HG02981 (cell line): Measurements from ENCODE around the gene PDE4D.

Experiments used
- ATAC-seq: cut with Tn5 transposase; IDR thresholded peaks from one replicate; pipeline ENCODE4 v1.9.1; 2021; ENCODE audit warnings: mild to moderate bottlenecking, moderate library complexity; ENCODE audit not compliant: unreplicated experiment

Gene PDE4D

DNA sequence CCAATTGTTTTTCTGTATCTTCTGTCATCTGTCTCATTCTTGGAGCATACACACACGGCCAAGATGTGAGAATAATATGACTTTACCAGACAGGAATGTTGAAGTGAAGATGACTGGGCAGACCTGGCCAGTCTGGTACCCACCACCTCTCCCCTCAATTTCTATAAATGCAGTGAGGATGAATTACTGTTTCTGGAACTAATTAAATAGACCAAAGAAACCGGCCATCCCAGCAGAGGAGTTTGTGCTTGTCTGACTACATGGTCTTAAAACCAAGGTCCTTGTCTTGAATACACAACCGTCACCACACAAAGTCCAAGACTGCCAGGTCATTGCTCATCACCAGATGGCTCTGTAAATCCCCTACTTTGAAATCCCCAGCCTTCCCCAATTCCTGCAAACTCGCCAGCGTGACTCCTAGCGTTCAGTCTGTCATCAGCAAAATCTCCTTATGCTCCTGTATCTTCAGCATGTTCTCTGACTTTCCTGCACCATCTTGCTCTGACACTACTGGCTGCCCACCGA lies 147.2 kb downstream of the PDE4D start:
- ATAC-seq: no peak

- no peak for ATAC-seq
Measured at GRCh38 chr5:59745415-59745863, 148.1 kb downstream of the PDE4D start.

DNA sequence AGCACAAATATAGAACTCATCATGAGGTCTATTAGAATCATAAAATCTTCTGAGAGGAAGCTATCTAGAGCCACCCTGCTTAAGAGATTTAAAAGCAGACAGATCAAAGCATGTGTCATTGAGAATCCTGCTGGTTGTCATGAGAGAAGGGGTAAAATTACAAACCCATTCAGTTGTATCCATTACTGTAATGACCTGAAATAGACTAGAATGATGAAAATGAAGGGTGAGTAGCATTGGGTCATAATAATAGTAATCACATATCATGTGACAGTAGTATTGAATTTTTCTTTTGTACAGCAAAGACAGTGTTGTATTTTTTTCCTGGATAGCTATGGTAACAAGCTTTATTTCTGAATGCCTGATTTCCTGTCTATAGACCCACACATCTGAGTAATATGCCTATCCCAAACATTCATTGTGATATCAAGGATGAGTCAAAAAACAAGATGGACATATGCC lies 149.0 kb downstream of the PDE4D start:
- ATAC-seq: no peak

DNA sequence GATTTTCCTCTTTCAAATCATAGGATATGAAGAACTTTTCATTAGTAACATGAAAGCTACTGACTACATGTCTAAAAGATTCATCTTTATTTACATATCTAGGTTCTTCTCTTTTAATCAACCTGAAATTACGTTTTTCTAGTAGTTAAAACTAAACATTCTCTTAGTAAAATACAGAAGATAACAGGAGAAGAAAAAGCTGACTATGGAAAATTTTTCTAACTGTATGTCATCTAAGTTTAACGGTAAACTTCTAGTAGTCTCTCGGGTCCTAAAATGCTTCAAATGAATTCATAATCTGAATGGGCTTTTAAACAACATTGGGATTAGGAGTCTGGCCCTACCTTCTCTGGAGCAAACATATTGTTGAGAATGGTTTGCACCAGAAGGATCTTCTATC lies 151.9 kb downstream of the PDE4D start:
- no peak for ATAC-seq

DNA sequence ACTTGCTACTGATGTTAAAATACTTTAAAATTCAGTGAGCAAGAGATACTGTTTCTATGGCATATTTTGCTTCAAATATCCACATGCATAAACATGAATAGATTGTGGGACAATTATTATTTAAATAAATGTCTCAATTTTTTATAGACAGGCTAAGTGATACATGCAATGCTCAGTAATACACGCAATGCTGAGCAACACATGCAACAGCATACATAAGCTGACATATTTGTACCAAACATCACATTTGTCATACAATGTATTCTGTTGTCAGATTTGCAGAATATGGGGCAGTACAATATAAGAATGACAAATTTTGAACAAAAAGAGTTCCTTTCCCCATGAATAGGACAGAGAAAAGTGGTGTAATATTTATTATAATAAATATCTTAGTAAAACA lies 155.5 kb downstream of the PDE4D start:
- ATAC-seq: no peak

DNA sequence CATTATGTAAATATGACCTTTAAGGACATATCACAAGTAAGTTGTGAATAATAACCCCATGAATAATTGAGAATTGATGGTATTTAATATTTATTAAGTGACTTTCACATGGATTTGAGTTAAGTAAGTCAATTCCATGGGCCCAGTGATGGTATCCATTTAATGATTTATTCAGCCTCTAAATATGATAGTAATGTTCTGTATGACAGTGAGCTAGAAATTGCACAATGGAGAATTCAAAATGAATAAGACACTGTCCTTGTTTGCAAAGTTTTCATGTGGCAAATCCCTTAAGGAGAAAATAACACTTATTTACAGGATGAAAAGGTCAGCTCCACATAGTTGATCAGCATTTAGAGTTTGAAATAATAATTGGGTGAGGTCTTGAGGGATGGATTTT lies 160.7 kb downstream of the PDE4D start:
- no peak for ATAC-seq

DNA sequence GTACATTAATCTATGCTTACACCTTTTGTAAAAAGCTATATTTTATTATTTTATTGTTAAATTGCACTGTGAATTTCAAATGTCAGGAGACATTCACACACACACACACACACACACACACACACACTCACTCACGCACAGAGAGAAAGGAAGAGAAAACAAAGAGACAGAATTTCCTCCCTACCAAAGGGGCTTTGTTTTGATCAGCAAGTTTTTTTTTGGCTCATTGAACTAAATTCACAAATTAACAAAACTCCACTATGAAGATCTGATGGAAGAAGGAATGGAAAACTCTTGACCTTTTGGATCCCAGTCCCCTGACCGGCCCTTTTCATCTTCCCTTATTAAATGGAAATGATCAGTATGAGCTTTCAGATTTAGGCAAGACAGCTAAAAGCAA lies 161.2 kb downstream of the PDE4D start:
- ATAC-seq: no peak

DNA sequence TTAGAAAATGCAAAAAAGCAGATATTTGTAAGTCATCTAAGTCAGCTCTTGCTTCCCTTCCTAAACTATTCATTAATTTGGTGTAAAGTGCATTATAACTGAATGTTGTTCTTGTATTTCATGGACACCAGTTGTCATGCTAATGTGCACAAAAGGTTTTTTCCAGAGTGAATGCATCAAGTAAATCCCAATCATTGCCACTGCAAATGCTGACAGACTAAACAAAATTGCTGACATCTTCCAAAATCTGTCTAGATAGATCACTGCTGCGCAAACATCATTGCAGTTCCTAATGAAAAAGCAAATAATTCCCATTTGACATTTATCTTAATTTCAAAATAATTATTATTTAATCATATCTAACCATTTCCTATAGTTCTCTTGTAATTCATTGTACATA lies 161.7 kb downstream of the PDE4D start:
- no peak for ATAC-seq

- no peak for ATAC-seq
Measured at GRCh38 chr5:59729820-59730219, 163.7 kb downstream of the PDE4D start.

- no peak for ATAC-seq
Measured at GRCh38 chr5:59729357-59729756, 164.2 kb downstream of the PDE4D start.

DNA sequence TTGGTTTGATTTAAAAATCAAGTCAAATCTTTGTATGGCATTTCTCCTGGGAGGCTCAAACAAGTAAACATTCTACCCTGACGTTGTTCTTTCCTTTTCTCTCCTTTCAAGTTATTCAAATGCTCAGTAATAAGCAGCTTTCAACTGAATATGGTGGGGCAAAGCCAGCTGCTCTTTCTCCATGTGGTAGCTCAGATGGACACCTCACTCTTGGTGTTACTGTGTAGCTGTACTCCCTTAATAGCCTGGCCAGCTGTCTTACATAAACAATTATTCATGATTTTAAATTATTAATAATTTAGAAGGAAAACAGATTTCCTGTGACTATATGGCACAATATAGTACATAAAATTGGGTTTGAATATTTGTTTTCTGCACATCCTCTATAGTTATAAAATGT lies 165.2 kb downstream of the PDE4D start:
- ATAC-seq: no peak

- ATAC-seq: no peak
Measured at GRCh38 chr5:59727186-59727585, 166.3 kb downstream of the PDE4D start.

DNA sequence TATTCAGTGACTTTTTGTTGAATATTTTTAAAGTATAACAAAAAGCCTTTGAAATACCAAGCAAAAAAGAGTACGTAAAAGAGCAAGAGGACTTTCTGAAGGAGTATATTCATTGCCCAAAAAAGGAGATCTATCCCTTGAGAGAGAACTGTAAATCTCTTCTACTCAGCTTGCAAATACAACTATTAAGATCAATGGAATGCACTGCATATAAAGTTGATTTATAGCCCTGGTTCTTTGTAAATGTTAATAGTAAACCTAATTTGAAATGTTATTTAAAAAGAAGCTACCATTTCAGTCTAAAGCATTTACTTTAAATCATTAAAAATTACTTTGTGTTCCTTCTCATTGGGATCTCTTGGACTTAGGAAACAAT lies 168.1 kb downstream of the PDE4D start:
- ATAC-seq: no peak

GRCh38 chr5:59724482-59725391 lies 168.8 kb downstream of the PDE4D start:
- ATAC-seq: peak; percentile 88

DNA sequence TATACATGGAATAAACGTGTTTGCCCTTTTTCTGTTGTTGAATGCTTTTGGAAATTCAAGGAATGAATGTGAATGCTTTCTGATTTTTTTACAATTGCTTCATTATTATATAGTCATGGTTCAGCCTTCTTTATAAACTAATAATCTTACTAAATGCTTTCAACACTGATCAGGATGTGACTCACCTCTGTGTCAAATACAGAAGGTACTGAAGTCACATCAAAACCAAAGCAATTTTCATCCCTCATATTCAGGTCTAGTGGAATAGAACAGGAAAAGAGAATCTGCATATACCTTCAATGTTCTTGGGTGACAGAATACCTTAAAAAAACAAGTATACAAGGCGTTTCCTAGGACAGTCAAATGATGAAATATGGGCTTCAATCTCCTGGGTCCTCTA lies 170.7 kb downstream of the PDE4D start:
- no peak for ATAC-seq

DNA sequence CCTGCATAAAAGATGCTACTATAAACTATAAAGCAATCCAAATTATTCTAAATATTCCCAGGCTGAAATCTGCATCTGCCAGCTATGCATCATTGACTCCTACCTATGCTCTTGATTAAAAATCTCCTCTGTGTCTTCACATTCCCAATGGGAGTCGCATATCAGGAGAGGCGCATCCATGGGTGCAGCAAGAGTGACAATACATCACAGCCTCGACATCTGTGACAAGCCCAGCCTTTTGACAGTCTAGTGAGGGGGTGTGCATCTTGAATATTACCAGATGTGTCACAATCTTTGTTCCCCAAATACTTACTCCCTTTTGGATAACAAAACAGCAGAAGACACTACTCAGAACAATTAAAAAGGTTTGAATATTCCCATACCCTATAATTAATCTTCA lies 171.8 kb downstream of the PDE4D start:
- ATAC-seq: no peak

DNA sequence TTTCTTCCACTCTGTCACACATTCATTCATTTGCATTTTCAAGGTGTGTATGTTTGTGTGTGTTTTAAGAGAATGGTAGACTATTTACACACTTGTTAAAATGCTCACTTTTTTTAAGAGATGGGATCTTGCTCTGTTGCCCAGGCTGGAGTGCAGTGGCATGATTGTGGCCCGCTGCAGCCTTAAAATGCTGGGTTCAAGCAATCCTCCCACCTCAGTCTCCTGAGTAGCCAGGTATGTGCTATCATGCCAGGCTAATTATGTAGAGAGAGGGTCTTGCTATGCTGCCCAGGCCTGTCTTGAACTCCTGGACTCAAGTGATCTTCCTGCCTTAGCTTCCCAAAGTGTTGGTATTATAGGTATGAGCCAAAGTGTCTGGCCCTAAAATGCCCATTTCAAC lies 173.5 kb downstream of the PDE4D start:
- no peak for ATAC-seq

DNA sequence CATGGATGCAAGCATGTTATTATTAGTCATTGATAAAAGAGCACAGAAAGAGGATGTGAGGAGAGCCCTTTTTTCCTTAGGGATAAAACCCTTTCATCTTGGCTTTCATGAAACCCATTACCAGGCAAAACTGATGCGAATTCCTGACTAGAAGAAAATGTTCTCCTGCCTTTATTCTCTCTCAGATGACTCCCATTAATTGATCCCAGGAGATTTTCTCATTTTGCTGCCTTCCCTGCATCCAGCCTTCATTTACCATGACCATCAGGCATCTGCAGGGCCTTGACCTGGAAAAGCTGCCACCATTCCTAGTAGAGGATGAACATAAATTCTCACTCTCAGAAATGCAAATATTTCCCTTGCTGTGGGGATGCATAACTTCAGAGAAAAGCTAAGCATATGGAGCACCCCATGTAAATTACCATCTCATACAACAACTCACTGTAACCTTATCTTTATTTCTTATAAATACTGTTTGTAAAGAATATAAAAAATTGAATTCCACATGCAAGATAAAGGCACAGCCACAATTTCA lies 176.5 kb downstream of the PDE4D start:
- ATAC-seq: no peak

DNA sequence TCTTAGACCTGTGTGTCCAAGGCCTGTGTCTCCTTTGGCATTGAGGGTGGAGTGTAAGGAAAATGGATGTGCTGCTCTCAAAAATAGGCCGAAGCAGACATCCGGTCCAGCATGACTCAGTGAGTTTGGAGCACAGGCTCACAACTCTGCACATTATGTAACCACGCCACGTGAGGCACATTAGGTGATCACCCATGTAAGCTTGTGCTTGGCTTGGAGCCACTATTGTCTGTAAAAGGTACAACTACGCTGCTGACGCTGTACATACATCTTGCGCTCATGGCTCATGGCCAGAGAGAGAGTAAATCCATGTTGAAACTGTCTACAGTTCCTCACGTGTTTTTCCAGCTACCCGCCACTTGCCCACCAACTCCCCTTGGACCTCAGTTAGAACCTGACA lies 177.5 kb downstream of the PDE4D start:
- ATAC-seq: no peak

GRCh38 chr5:59715228-59715627 lies 178.3 kb downstream of the PDE4D start:
- no peak for ATAC-seq

DNA sequence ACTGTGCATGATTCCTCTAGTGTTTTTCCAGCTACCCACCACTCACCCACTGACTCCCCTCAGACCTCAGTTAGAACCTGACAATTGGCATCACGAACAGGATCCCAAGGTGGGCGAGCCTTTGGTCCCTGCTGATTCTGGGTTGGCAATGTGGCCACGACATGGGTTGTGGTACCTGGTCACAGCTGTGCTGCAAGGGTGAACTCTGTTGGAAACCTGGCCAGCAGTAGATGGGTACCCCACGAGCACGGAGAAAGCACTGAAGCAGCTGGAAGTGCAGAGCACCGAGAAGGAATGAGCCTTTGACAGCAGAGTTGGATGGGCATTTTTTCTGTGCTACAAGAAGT lies 180.1 kb downstream of the PDE4D start:
- ATAC-seq: no peak

- ATAC-seq: no peak
Measured at GRCh38 chr5:59712836-59713497, 180.6 kb downstream of the PDE4D start.
